Measurements from ENCODE around the gene TENM3. TPM values are rescaled to one million over a fixed set of nuclear protein-coding genes. Genes with fewer than 3 reads are reported as not detected.

The TENM3 gene
- total RNA-seq, 4 donors from 2014 or later: 3.4 to 9.8 (median 6.9) TPM

GRCh38 chr4:182451441-182451840 is 208.2 kb downstream of the TENM3 start:
- TF ChIP-seq POLR2AphosphoS5 (IDR thresholded peaks at IDR 0.05): no peak
- no peak for TF ChIP-seq CTCF (IDR thresholded peaks at IDR 0.05)
- TF ChIP-seq POLR2A (IDR thresholded peaks at IDR 0.05): no peak
- no peak for TF ChIP-seq EP300 (IDR thresholded peaks at IDR 0.05; ENCODE audit: low read depth)
- no peak for DNase-seq
- Histone ChIP-seq H3K27ac (no peak overlapping the region), H3K4me1 (peaks cover 0 to 15% (median 6%) of the 10 kb centered on the region in 4 donors), H3K4me3 (no peak overlapping the region), H3K9me3 (no peaks in the 10 kb centered on the region), H3K36me3 (no peaks in the 10 kb centered on the region), H3K27me3 (peaks cover 94% of the 10 kb centered on the region)
- 60 to 71% methylated on average over 4 of the region's 4 CpGs for WGBS, 2 donors (ENCODE audit: low coverage in 1 of 2)
- in situ Hi-C loops (cut with MboI; ENCODE audit: low pct_ligation_motif_present in 1 of 4, low pct_unique_long_range_greater_than_20kb in 1 of 4, low sequenced_read_pairs in 3 of 4): no loop called here
- intact Hi-C loops (cut with DNase I; ENCODE audit: low total_unique reads): no loop called here

GRCh38 chr4:182453830-182454229 is 210.6 kb downstream of the TENM3 start:
- Histone ChIP-seq H3K36me3 (no peaks in the 10 kb centered on the region), H3K27ac (no peak overlapping the region), H3K9me3 (no peaks in the 10 kb centered on the region), H3K27me3 (peaks cover 74% of the 10 kb centered on the region), H3K4me1 (peaks cover 0 to 11% (median 5%) of the 10 kb centered on the region in 4 donors), H3K4me3 (no peak overlapping the region)
- no peak for DNase-seq
- intact Hi-C loops (cut with DNase I; ENCODE audit: low total_unique reads) (no loop called here), in situ Hi-C loops (cut with MboI; ENCODE audit: low pct_ligation_motif_present in 1 of 4, low pct_unique_long_range_greater_than_20kb in 1 of 4, low sequenced_read_pairs in 3 of 4) (no loop called here)
- WGBS, 2 donors (ENCODE audit: low coverage in 1 of 2): 57 to 75% methylated on average over 2 of the region's 2 CpGs
- TF ChIP-seq POLR2AphosphoS5 (IDR thresholded peaks at IDR 0.05): no peak
- TF ChIP-seq CTCF (IDR thresholded peaks at IDR 0.05): no peak
- no peak for TF ChIP-seq POLR2A (IDR thresholded peaks at IDR 0.05)
- no peak for TF ChIP-seq EP300 (IDR thresholded peaks at IDR 0.05; ENCODE audit: low read depth)

GRCh38 chr4:182454440-182455013 is 211.3 kb downstream of the TENM3 start:
- 27 to 28% methylated on average over 6 of the region's 6 CpGs for WGBS, 2 donors (ENCODE audit: low coverage in 1 of 2)
- in situ Hi-C loops (cut with MboI; ENCODE audit: low pct_ligation_motif_present in 1 of 4, low pct_unique_long_range_greater_than_20kb in 1 of 4, low sequenced_read_pairs in 3 of 4): no loop called here
- Histone ChIP-seq H3K27me3 (peaks cover 69% of the 10 kb centered on the region), H3K4me1 (peaks cover 0 to 6% (median 1%) of the 10 kb centered on the region in 4 donors), H3K36me3 (no peaks in the 10 kb centered on the region), H3K9me3 (no peaks in the 10 kb centered on the region), H3K27ac (no peak overlapping the region), H3K4me3 (no peak overlapping the region)
- intact Hi-C loops (cut with DNase I; ENCODE audit: low total_unique reads): no loop called here
- no peak for DNase-seq
- TF ChIP-seq POLR2AphosphoS5 (IDR thresholded peaks at IDR 0.05) (no peak), POLR2A (IDR thresholded peaks at IDR 0.05) (no peak), EP300 (IDR thresholded peaks at IDR 0.05; ENCODE audit: low read depth) (no peak), CTCF (IDR thresholded peaks at IDR 0.05) (no peak)

- H3K9me3 ChIP-seq: no peaks in the 10 kb centered on the region
- no peak overlapping the region for H3K4me3 ChIP-seq
- no peak overlapping the region for H3K27ac ChIP-seq
- no peaks in the 10 kb centered on the region for H3K4me1 ChIP-seq
- TF ChIP-seq EP300 (IDR thresholded peaks at IDR 0.05; ENCODE audit: low read depth) (no peak), CTCF (IDR thresholded peaks at IDR 0.05) (no peak)
- H3K36me3 ChIP-seq: no peaks in the 10 kb centered on the region
- in situ Hi-C loops (cut with MboI; ENCODE audit: low pct_ligation_motif_present in 1 of 4, low pct_unique_long_range_greater_than_20kb in 1 of 4, low sequenced_read_pairs in 3 of 4): no loop called here
- no peak for DNase-seq
- intact Hi-C loops (cut with DNase I; ENCODE audit: low total_unique reads): no loop called here
- 53 to 66% methylated on average over 2 to 5 of the region's 5 CpGs for WGBS, 2 donors (ENCODE audit: low coverage in 1 of 2)
- H3K27me3 ChIP-seq: peaks cover 3% of the 10 kb centered on the region
Measured at GRCh38 chr4:182465114-182465513, 221.9 kb downstream of the TENM3 start.
